HepG2 (cell line): ENCODE results near the gene STARD13. TPM values are rescaled to one million over a fixed set of nuclear protein-coding genes. Genes with fewer than 3 reads are reported as not detected.

ENCODE experiments used
- ATAC-seq: fragments of 200-7000 bp; cut with Tn5 transposase; 3 replicates; pipeline ENCODE4 v1.9.1; 2020; ENCODE audit warnings: mild to moderate bottlenecking, moderate library complexity
- BruUV-seq: library from RNA; stranded (reverse); fragments of 400-500 nt; replicated peaks from 2 replicates; lab custom pipeline; 2021; lab: Mats Ljungman, UMichigan
- CTCF ChIA-PET: fragments of 300-600 bp; formaldehyde crosslinking; extraction: SDS; loops from one replicate; lab custom pipeline; 2021; ENCODE audit warnings: low total read pairs, inconsistent platforms, low intra/inter-chr PET ratio; lab: Yijun Ruan, JAX
- POLR2A ChIA-PET: fragments of 350-600 bp; sonication (Branson Sonifier 250); formaldehyde crosslinking; loops from one replicate; lab custom pipeline; 2020; ENCODE audit warnings: antibody characterized with exemption, inconsistent platforms; lab: Yijun Ruan, JAX
- DNase-seq: peaks from one replicate; pipeline ENCODE4 v3.0.0-alpha.2; 2015; ENCODE audit warnings: low spot score
- FAIRE-seq: peaks from 3 replicates; lab custom pipeline; 2011; peaks lifted over from hg19 to GRCh38; lab: Jason Lieb, UNC
- H2AFZ ChIP-seq: one replicate; pipeline ENCODE4 v1.6.1; 2011; ENCODE audit warnings: low read length, inconsistent platforms
- H3K27ac ChIP-seq: fragments of 300-600 bp; 3 replicates; pipeline ENCODE4 v1.8.0; 2011; ENCODE audit warnings: mixed run types, mild to moderate bottlenecking, mixed read lengths, low read length, inconsistent platforms; ENCODE audit not compliant: insufficient read depth; ENCODE audit errors: extremely low read length
- H3K27me3 ChIP-seq, 2 experiments: fragments of 200-600 bp in 1 of 2; 2 replicates in 1 of 2; 3 replicates in 1 of 2; pipeline versions ENCODE4 v1.6.0 to v1.8.0; 2011; ENCODE audit warnings: low read length in 2 of 2, mild to moderate bottlenecking in 2 of 2, moderate library complexity in 2 of 2, inconsistent platforms in 1 of 2; ENCODE audit not compliant: insufficient read depth in 2 of 2, control insufficient read depth in 1 of 2
- H3K36me3 ChIP-seq, 2 experiments: fragments of 200-600 bp in 1 of 2; replicated peaks in 1 of 2; 2 replicates in 1 of 2; 3 replicates in 1 of 2; pipeline versions ENCODE4 v1.5.1 to v1.8.0; 2011; ENCODE audit warnings: low read length in 2 of 2, inconsistent platforms in 1 of 2; ENCODE audit not compliant: insufficient read depth in 2 of 2, control insufficient read depth in 1 of 2
- H3K4me1 ChIP-seq: 2 replicates; pipeline ENCODE4 v1.5.1; 2012; ENCODE audit warnings: low read length, inconsistent platforms; ENCODE audit not compliant: insufficient read depth
- H3K4me2 ChIP-seq: 2 replicates; pipeline ENCODE4 v1.6.0; 2011; ENCODE audit warnings: low read depth, low read length, inconsistent platforms
- H3K4me3 ChIP-seq, 3 experiments: fragments of 200-600 bp in 1 of 3; sonication (generic), shearing (Covaris generic) in 1 of 3; replicated peaks in 1 of 3; 2 replicates each; pipeline ENCODE4 v1.5.1; 2011 to 2016; ENCODE audit warnings: low read length in 3 of 3, inconsistent platforms in 2 of 3, low read depth in 2 of 3, mild to moderate bottlenecking in 2 of 3, control low read depth in 1 of 3, mixed read lengths in 1 of 3; ENCODE audit not compliant: insufficient read depth in 1 of 3
- H3K79me2 ChIP-seq: one replicate; pipeline ENCODE4 v1.6.1; 2011; ENCODE audit warnings: low read length, inconsistent platforms; ENCODE audit not compliant: insufficient read depth
- H3K9ac ChIP-seq: 2 replicates; pipeline ENCODE4 v1.6.0; 2011; ENCODE audit warnings: mild to moderate bottlenecking, low read depth, low read length, inconsistent platforms; ENCODE audit not compliant: insufficient read depth
- H3K9me3 ChIP-seq: 2 replicates; pipeline ENCODE4 v1.5.1; 2012; ENCODE audit warnings: mild to moderate bottlenecking, low read length
- H4K20me1 ChIP-seq: 2 replicates; pipeline ENCODE4 v1.6.0; 2011; ENCODE audit warnings: inconsistent platforms, mild to moderate bottlenecking, low read length, moderate library complexity; ENCODE audit not compliant: insufficient read depth
- SRSF1 ChIP-seq: fragments of 200-400 bp; formaldehyde crosslinking; optimal IDR thresholded peaks from 2 replicates; pipeline ENCODE3; 2017; ENCODE audit warnings: mild to moderate bottlenecking, low read depth, low read length, moderate library complexity
- TOPORS ChIP-seq: sonication (generic); formaldehyde crosslinking; IDR thresholded peaks from 2 replicates; pipeline ENCODE4 v1.8.0; 2023; ENCODE audit warnings: mild to moderate bottlenecking, missing genetic modification reagents
- ZFP36 ChIP-seq: fragments of 150-350 bp; IDR thresholded peaks from 2 replicates; pipeline ENCODE4 v1.6.1; 2018; ENCODE audit warnings: borderline replicate concordance, low read length, low read depth; ENCODE audit not compliant: partially characterized antibody
- WGBS: methylation state at CpG from one replicate; pipeline ENCODE4 v1.1.6; 2017; ENCODE audit warnings: low lambda C conversion rate; 5-methylcytosine and 5-hydroxymethylcytosine counted together
- in situ Hi-C: cut with HindIII; loops from 2 replicates; pipeline ENCODE4 v1.10.0; 2017; ENCODE audit warnings: low pct_unique_long_range_greater_than_20kb; ENCODE audit not compliant: extremely low pct_ligation_motif_present
- intact Hi-C: fragments of 100-400 bp; cut with micrococcal nuclease; formaldehyde crosslinking; loops from one replicate; pipeline ENCODE4 v1.10.0; 2022; ENCODE audit not compliant: unreplicated experiment
- polyA plus RNA-seq, 8 experiments: library from polyadenylated mRNA; depleted of rRNA in 3 of 8; stranded (reverse) in 7 of 8; unstranded in 1 of 8; fragments of >200 nt; fragmentation: Illumina TruSeq in 4 of 8; extraction: Trizol in 4 of 8; gene quantifications; 2 replicates each; pipeline versions ENCODE4 v1.2.1 to v1.2.3, GENCODE V29; 2011 to 2016; ENCODE audit warnings: low read depth in 4 of 8, missing spikeins in 1 of 8, mixed read lengths in 1 of 8; ENCODE audit not compliant: insufficient read depth in 1 of 8
- total RNA-seq, 5 experiments: library from RNA; depleted of rRNA; stranded (reverse); fragments of >200 nt; fragmentation: Illumina TruSeq; extraction: Trizol; gene quantifications; 2 replicates each; pipeline ENCODE4 v1.2.3, GENCODE V29; 2016; ENCODE audit warnings: low read depth in 1 of 5
- TF ChIP-seq, protein P1 (sequence below): IDR thresholded peaks from 2 replicates; pipeline ENCODE4 v1.6.1; 2012; ENCODE audit warnings: low read length, improper control_type of control experiment

STARD13 gene
- total and polyA plus RNA-seq, 2 of the 13 experiments (the other 11 are each of a cell fraction or from before 2014, with no cell fraction given) = 12.8 to 14.3 TPM

DNA sequence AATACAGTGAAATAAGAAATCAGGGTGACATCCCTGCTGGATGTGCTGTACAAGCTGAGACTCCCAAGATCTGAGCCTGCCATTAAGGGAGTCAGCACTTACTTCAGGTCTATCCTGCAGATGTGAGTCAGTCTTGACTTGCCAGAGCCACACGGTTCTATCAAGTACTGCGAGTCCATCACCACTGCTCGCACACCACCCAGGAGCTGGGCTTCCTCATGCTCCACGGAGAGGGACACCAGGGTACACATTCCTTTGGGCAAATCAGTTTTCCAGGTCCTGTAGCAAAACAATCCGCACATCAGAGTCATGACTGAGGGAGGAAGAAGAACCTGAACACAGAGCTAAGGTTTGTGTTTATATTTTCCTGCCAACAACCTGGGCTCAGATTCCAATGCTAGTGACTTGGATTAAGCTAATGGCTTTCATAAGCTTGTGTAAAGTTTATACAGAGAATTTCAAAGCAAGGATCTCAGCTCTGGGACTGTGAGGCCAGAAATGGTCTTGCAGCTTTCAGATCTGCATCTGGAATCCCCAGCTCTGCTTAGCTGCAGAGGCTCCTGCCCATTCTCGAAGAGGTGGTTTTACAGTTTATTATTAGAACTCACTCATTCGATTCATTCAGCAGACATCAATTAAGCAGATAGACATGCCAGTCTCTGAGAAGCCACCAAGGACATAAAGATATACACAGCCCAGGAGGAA lies 178.7 kb downstream of the STARD13 start (continued):
- TF ChIP-seq TOPORS (no peak), SRSF1 (no peak)

DNA sequence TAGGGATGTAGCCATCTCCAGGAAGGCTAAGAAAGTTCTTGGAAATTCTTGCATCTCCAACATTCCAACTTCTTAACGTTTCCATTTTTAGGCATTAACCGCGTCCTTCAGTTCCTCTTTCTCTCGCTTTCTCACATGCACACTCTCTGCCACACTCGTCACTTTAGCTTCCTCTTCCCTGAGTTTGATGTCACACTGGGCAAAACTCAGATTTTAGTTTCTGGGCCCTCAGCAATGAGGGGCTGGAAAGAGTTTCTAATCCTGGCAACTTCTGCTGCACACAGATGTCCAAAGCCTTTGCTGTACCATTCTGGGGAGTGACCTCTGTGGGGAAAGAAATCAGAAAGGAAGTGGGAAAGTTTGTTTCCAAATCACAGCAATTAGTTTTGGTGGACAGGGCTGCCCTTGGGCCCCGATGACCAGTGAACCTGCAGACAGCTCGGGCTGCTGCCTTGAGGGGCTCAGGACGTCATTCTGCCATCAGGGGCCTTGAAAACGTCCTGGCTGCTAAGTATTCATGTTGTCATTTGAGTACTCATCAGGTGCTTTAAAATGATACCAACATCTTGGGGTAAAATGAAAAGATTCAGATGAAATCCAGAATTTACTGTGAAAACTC lies 180.1 kb downstream of the STARD13 start:
- H4K20me1 ChIP-seq = no peaks in the 10 kb centered on the region
- TF ChIP-seq, protein P1, sequence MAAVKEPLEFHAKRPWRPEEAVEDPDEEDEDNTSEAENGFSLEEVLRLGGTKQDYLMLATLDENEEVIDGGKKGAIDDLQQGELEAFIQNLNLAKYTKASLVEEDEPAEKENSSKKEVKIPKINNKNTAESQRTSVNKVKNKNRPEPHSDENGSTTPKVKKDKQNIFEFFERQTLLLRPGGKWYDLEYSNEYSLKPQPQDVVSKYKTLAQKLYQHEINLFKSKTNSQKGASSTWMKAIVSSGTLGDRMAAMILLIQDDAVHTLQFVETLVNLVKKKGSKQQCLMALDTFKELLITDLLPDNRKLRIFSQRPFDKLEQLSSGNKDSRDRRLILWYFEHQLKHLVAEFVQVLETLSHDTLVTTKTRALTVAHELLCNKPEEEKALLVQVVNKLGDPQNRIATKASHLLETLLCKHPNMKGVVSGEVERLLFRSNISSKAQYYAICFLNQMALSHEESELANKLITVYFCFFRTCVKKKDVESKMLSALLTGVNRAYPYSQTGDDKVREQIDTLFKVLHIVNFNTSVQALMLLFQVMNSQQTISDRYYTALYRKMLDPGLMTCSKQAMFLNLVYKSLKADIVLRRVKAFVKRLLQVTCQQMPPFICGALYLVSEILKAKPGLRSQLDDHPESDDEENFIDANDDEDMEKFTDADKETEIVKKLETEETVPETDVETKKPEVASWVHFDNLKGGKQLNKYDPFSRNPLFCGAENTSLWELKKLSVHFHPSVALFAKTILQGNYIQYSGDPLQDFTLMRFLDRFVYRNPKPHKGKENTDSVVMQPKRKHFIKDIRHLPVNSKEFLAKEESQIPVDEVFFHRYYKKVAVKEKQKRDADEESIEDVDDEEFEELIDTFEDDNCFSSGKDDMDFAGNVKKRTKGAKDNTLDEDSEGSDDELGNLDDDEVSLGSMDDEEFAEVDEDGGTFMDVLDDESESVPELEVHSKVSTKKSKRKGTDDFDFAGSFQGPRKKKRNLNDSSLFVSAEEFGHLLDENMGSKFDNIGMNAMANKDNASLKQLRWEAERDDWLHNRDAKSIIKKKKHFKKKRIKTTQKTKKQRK = no peak
- no peak for TF ChIP-seq ZFP36
- ChIA-PET POLR2A (no interaction called here), CTCF (no interaction called here)
- no peak overlapping the region for H3K4me3 ChIP-seq
- H3K27me3 ChIP-seq = no peaks in the 10 kb centered on the region
- peaks cover 12 to 53% of the 10 kb centered on the region in 2 experiments for H3K36me3 ChIP-seq
- WGBS = 97% methylated on average over 9 of the region's 9 CpGs
- H3K4me2 ChIP-seq = no peak overlapping the region
- BruUV-seq = no TSS peak
- ATAC-seq = no peak
- H3K9ac ChIP-seq = no peak overlapping the region
- H3K27ac ChIP-seq = no peak overlapping the region
- in situ Hi-C loops (no loop called here), intact Hi-C loops (no loop called here)
- H3K4me1 ChIP-seq = peaks cover 13% of the 10 kb centered on the region
- no peaks in the 10 kb centered on the region for H3K9me3 ChIP-seq
- no peak for FAIRE-seq
- no peak overlapping the region for H2AFZ ChIP-seq
- H3K79me2 ChIP-seq = no peaks in the 10 kb centered on the region
- no peak for DNase-seq
